NCI-H345 treated with DMSO at 0.1 percent for 48 hours (cell line): ENCODE measurements around the gene TNFRSF8.
"Not testable (repeated sequence)": the region's sequence is repeated elsewhere in the genome, so short reads cannot be mapped to it uniquely, and the experiment has no call there.

ENCODE experiments used
- DNase-seq: peaks from one replicate; lab custom pipeline; 2025; ENCODE audit not compliant: unreplicated experiment; lab: John Stamatoyannopoulos, UW

Gene TNFRSF8

DNA sequence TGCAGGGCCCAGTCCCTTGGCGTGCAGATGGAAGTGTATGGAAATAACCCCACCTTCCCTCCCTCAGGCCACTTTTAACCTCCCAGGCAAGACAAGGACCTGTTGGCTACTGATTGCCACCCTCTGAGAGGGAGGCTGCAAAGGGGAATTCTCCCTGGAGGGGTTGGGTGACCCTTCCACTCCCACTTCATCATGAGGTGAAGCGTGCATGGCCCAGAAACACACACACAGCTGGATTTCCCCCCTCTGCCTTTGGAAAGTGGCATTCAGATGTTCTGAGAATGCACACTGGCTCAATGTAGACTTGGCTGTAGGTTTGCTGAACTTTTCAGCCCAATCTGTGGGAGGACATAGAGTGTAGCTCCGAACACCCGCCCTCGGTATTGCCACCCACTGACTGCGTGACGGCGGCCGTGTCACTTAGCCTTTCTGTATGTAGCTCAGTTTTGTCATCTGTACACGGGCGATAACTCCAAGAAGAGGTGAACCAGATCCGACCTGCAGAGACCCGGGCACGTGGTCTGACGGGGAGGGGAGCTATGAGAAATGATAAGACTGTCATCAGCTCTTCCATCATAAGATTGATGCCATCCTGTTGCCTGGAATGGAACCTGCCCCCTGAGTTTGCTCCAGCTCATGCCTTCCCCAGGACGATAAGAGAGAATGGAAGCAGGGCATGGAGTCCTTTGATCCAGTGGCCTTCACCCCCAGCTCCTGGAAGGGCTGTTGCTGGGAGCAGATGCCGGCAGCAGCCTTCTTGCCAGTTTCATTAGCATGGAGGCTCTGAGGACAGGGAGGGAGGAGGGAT, 24.5 kb upstream of the TNFRSF8 start:
- DNase-seq, result no peak

DNA sequence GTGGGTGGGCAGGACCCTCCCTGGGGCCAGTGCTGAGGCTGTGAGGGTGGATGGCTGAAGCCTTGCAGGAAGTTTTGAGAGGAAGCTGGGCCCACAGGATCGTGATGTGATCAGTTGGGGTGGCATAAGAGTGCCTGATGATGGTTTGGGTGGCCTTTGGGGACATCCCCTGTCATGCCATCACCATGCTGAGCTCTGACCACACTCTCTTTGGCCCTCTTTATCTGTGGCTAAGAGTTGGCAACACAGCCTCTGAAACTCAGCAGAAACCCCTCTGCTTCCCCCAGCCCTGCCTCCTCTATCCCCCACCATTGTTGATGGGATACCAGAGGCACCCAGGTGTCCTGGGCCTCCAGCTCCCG, 24.0 kb upstream of the TNFRSF8 start:
- no peak for DNase-seq

DNA sequence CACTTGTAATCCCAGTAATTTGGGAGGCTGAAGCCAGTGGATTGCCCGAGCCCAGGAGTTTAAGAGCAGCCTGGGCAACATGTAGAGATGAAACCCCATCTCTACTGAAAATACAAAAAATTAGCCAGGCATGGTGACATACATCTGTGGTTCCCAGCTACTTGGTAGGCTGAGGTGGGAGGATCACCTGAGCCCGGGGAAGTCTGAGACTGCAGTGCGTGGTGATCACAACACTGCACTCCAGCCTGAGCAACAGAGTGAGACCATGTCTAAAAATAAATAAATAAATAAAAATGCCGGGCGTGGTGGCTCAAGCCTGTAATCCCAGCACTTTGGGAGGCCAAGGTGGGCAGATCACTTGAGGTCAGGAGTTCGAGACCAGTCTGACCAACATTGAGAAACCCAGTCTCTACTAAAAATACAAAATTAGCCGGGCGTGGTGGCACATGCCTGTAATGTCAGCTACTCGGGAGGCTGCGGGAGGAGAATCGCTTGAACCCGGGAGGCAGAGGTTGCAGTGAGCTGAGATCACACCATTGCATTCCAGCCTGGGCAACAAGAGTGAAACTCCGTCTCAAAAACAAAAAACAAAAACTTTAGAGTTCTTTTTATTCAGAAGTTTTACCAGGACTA, 23.2 kb upstream of the TNFRSF8 start:
- DNase-seq, result not testable (repeated sequence)

DNA sequence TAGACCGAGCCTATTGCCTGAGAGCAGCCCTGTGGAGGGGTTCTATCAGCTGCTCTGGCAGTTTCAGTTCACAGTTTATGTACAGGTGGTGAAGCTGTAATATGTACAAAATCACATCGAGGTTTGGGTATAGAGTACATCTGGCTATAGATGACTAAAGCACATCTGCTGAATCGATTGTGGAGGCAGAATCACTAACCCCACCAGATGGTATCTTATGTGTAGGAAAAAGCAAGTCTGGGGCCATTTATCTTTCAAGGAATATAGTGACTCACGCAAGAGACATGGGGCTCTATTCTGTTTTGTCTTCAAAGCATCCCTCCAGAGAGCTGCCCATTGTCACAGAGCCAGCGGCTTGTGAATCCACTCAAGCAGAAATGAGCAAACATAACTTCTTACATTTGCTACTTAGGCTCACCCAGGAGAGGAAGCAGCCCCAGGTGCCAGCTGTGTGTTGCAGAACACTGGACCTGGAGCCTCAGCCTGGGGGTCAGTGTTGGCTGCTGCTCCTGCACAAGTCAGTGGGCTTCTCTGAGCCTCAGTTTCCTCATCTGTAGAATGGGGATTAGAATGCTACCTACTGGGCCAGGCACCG, 22.5 kb upstream of the TNFRSF8 start:
- no peak for DNase-seq

DNA sequence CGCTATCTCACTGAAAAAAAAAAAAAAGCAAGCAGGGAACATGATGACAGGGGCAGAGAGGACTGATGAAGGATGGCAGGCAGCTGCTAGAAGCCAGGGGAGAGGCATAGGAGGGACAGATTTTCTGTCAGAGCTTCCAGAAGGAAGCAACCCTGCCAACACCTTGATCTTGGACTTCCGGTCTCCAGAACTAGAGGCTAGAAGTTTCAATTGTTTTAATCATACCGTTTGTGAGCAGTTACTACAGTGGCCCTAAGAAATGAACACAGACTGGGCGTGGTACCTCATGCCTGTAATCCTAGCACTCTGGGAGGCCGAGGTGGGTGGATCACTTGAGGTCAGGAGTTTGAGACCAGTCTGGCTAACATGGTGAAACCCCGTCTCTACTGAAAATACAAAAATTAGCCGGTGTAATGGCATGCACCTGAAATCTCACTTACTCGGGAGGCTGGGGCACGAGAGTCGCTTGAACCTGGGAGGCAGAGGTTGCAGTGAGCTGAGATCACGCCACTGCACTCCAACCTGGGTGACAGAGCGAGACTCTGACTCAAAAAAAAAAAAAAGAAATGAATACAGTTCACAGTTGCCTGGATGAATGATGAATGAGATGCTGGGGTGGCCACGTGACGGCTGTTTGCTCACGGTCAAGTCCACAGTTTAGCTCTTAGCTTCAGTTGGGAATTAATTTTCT, 18.8 kb upstream of the TNFRSF8 start:
- not testable (repeated sequence) for DNase-seq

DNA sequence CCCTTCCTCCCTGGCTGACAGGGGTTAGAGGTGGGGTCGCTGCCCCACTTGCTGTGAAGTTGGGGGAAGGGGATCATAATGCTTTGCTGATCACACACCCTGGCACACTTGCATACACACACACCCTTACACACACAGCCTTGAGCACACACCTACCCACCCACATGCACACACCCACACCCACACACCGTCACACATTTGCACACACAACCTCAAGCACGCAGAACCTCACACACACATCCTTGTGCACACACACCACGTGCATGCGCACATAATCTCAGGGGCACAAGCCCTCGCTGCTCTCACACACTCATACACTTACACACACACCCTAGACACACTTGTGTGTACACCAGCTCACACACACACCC, 16.4 kb upstream of the TNFRSF8 start:
- no peak for DNase-seq

DNA sequence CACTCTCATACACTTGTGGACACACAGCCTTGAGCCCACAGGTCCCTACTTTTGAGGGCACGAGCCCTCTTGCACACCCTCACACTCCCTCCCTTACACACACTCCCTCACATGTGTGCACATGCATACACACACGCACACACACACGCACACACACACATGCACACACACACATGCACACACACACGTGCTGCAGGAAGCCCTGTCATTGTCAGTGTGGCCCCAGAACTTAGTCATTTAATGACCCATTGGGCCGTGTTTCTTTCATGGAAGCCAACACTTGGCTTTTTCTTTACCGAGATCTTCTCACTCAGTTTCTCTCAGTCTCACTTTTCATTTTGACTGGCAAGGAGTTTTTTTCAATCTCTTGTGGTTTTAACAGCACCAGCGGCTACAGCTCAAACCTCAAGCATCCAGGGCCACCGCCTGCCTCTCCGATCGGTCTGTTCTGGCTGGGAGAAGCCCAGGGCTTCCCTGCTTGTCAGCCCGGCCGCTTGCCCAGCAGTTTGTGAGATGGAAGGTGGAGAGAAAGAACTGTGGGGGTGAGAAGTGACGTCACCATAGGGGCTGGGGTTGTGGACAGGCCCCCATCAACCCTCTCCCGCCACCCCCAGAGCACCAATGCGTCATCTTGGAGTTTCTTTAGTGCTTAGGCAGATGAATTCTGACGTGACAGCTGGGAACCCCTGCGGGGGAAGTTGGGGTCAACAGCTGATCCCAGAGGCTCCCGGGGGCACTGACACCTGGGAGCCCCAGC, 15.8 kb upstream of the TNFRSF8 start:
- no peak for DNase-seq

DNA sequence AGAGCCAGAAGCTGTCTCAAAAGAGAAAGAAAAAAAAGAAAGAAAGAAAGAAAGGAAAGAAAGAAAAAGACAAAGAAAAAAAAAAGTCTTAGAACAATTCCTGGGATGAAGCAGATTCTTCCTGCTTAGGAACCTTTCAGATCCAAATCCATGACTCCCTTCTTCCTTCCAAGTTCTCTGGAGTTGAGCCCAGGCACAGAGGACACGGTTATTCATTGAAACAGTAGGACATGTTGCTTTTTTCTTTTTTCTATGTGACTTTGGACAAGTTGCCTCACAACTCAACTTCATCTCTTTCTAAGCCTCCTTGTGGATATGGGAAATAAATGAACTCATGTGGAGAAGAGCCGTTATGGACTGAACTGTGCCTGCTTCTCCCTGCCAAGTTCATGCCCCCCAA, 14.7 kb upstream of the TNFRSF8 start:
- no peak for DNase-seq

DNA sequence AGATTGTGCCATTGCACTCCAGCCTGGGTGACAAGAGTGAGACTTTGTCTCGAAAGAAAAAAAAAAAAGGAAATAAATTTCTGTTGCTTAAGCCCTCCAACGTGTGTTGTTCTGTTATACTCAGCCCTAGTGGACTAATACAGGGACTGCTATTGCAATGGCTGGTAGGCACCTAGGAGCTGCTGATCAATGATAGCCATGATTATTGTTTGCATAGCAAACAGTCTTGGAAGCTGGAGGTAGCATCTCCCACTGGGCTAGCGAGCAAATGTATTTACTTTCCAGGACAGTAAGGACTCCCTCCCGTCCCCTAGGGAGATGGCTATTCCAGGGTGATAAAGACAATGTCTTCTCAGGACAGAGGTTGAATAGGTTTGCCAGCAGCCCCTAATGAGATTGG, 13.5 kb upstream of the TNFRSF8 start:
- DNase-seq, result no peak

DNA sequence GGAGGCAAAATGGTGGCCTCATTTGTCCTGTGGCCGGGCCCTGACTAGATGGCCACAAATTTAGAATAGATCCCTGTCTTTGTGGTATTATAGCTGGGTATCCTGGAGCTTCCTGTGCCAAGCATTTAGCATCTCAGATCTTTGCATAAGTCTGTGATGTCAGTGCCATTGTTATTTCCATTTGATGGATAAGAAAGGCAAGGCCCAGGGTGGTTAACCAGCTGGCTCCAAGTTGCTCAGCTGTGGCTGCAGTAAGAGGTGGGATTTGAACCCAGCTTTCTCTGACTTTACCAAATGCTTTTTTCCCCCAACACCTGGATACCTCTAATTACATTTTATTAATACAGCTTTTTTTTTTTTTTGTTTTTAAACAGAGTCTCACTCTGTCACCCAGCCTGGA, 11.7 kb upstream of the TNFRSF8 start:
- no peak for DNase-seq

DNA sequence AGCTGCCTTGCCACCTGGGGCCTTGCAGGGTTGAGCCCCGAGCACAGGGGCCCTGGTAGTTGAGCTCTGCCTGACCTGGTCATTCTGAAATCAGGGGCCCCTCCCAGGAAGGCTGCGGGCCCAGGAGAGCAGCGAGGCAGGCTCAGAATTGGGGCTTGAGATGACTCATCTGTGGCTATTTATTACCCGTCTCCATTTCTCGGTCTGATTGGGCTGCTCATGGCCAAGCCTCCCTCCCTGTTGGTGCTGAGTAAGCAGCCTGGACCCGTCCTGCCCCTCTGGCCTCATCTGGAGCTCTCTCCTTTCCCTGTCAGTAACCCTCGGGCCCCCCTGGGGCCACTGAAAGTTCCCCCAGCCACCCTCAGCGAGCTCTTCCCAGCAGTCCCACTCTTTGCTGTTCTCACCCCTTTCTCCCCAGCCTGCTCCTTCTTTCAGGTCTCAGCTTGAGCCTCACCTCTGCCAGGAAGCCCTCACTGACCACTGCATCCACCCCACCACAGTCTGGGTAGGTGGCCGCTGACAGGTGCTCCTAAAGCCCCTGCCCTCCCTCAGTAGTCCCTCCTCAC, 11.0 kb upstream of the TNFRSF8 start:
- DNase-seq, result no peak

DNA sequence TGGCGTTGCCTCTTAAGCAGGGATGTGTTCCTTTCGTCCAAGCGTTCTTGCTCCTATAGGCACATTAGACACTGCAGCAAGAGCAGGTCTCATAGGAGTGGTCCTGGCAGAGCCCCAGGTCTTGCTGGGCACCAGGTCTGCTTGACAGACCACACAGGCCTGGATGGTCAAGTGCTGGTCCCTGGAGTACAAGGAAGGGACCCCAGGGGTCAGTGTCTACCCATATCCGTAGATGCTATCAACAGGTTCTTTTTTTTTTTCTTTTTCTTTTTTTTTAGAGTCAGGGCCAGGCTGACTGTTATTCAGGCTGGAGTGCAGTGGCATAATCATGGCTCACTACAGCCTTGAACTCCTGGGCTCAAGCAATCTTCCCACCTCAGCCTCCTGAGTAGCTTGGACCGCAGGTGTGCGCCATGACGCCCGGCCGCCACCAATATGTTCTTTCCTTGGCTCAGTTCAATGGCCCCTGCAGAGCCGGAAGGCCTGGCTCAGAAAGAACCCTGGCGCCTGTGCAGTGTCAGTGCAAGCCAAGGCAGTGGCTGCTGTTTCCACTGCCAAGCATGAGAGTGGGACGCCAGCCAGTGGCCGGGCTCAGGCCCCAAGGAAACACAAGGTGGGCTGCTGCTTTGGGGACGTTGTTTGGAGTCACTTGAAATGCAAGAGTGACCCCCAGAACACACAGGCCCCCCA, 10.0 kb upstream of the TNFRSF8 start:
- no peak for DNase-seq

DNA sequence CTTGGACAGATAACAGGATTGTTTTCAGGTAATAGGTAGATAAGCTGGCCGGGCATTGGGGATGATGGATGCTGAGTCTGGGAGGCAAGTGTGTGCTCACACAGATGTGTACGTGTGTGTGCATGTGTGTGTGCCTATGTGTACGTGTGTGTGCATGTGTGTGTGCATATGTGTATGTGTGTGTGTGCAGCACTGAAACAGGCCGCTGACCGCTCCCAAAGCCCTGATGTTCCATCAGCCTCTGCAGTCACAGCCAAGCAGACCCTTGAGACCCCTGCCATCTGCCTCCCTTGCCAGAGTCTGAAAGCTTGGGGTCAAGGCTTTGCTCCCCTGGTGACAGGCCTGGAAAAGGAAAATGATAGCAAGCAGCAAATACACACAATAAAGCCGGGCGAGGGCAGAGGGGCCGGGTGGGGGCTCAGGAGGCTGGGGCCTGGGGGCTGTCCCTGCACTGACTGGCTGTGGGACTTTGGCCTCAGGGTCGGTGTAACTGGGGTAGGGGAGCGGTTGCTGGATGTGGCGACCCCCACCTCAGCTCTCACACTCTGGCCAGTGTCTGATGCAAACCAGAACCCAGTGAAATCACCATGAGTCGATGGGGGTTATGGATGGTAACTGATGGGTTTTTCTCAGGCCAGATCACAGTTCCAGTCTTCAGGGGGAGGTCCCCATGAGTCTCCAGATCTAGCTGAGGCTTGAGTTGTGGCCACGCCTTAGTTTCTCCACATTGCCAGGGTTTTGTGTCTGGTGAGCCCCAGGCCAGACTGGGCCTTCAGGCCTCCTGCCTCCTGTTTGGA, 9.2 kb upstream of the TNFRSF8 start:
- no peak for DNase-seq

DNA sequence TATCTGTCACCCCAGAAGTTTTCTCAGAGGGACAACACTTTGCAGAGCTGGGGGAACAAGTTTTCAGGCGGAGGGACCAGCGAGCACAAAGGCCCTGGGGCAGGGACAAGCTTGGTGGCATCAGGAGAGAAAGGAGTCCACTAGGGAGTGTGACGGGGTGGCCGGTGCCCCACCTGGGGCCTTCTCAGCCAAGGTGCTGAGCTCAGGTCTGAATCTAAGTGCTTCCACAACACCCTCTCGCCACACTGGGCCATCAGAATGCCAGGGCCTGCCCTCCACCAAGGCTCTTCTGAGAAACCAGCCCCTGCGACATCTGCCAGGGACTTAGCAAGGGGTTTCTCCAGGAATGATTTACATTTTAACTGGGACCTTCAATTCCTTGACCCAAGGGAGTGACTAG, 7.8 kb upstream of the TNFRSF8 start:
- DNase-seq, result no peak

DNA sequence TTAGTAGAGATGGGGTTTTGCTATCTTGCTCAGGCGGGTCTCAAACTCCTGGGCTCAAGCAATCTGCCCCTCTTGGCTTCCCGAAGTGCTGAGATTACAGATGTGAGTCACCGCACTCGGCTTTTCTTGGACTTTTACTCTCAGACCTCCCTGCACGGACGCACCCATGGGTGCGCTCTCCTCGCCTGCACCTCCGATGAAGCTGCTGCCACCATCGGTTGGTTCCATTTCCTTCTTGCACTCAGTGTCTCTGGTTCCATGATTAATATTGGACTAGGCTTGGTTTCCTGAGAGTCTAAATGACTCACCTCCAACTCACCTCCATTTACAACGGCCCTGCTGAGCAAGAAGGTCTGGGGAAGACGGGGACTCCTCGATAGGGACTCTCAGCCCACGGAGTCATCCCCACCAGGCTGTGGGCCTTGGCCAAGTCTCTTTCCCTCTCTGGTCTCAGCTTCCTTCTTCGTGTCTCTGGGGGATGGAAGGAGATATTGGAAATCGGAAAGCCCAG, 6.7 kb upstream of the TNFRSF8 start:
- no peak for DNase-seq

DNA sequence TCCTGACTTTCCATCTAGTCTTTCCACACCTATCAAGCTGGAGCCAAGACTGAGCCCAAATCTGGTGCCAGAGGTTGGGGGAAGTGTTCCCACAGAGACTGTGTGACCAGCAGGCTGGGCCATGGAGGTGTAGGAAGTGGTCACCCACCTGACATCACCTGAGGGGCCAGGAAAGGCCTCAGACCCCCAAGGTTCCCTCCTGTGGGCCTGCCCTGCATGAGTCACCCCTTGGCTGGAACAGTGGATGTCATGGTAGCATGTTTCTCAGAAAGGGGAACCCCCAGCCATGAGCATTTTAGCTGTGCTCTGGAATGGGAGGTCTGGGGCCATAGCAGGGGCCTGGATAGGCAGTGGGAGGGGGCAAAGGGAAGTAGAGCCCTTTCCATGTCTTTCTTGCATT, 5.7 kb upstream of the TNFRSF8 start:
- no peak for DNase-seq

DNA sequence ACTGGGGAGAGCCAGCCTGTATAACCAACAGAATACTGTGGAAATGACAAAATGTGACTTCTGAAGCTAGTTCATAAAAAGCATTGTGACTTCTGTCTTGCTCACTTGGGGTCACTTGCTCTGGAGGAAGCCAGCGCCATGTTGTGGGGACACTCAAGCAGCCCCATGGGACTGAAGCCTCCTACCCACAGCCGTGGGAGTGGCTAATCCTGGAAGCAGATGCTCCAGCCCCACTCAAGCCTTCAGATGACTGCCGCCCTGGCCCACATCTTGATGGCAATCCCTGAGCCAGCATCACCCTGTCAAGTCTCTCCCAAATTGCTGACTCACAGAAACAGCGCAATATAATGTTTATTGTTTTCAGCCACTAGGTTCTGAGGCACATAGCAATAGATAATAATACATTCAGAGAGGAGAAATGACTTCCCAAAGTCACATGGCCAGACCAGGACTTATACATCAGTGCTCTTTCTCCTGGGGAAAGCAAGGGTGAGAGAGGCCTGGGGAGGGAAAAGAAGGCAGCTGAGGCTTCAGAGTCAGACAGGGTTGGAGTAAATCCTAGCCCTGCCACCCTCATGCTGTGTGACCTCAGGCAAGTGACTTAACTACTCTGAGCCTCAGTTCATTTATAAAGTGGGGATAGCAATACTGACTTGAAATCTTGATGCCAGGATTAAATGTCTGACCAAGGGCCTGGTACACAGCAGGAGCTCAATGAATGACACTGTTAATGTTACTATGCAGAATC, 5.0 kb upstream of the TNFRSF8 start:
- DNase-seq, result no peak

DNA sequence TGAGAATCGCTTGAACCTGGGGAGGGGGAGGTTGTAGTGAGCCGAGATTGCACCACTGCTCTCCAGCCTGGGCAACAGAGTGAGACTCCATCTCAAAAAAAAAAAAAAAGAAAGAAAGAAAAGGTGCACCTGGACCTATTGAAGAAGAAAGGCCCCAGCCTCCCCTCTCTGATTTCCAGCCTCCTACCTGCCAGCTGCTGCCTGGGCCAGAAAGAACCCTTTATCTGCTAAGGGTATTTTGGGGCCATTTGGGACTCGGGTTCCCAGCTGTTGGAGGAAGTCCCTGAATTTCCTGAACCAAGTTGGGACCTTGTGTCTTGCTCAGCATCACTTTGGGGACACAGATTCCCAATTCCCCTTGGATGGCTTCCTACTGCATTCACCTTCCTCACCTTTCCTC, 3.9 kb upstream of the TNFRSF8 start:
- DNase-seq, result no peak
